Stimulated activated CD4-positive, alpha-beta T cell treated with anti-CD3 and anti-CD28 coated beads, Interleukin-1b, Interleukin-23, amount 100 ng/mL, for 48 hours (primary cell): ENCODE measurements around the gene HS2ST1.
"Not testable (repeated sequence)": the region's sequence is repeated elsewhere in the genome, so short reads cannot be mapped to it uniquely, and the experiment has no call there.

Experiments
- DNase-seq: peaks from one replicate; pipeline ENCODE4 v3.0.0-alpha.2; 2020

Gene HS2ST1

GRCh38 chr1:86914601-86914997 lies at the start of gene HS2ST1:
Gene HS2ST1, plus strand, starts transcription at chr1:86914635.
- DNase-seq, result no peak

GRCh38 chr1:86865973-86866637 lies 48.3 kb upstream of the HS2ST1 start:
- no peak for DNase-seq

- no peak for DNase-seq
These were observed 47.8 kb upstream of the HS2ST1 start for GRCh38 chr1:86866665-86867064.

GRCh38 chr1:86867278-86867677 lies 47.2 kb upstream of the HS2ST1 start:
- DNase-seq, result not testable (repeated sequence)

GRCh38 chr1:86868477-86868876 lies 46.0 kb upstream of the HS2ST1 start:
- DNase-seq, result no peak

GRCh38 chr1:86871001-86871400 lies 43.4 kb upstream of the HS2ST1 start:
- DNase-seq, result no peak

GRCh38 chr1:86872086-86872485 lies 42.3 kb upstream of the HS2ST1 start:
- no peak for DNase-seq

- no peak for DNase-seq
These were observed 38.7 kb upstream of the HS2ST1 start for GRCh38 chr1:86875722-86876121.

GRCh38 chr1:86887479-86888162 lies 26.8 kb upstream of the HS2ST1 start:
- no peak for DNase-seq

GRCh38 chr1:86888327-86888726 lies 26.1 kb upstream of the HS2ST1 start:
- DNase-seq, result no peak

- not testable (repeated sequence) for DNase-seq
These were observed 15.0 kb upstream of the HS2ST1 start for GRCh38 chr1:86899401-86899800.

- DNase-seq, result no peak
These were observed 8.6 kb upstream of the HS2ST1 start for GRCh38 chr1:86905875-86906274.

GRCh38 chr1:86906419-86906818 lies 8.0 kb upstream of the HS2ST1 start:
- no peak for DNase-seq

GRCh38 chr1:86912281-86912900 lies 2.0 kb upstream of the HS2ST1 start:
- DNase-seq, result no peak

- peak; percentile 20 for DNase-seq
These were observed 988 bp upstream of the HS2ST1 start for GRCh38 chr1:86913399-86913895.

GRCh38 chr1:86913896-86914600 lies 387 bp upstream of the HS2ST1 start, which contains the start of gene SELENOF:
Gene SELENOF, minus strand, starts transcription at chr1:86914126. Its CDS starts 15 bp downstream, at chr1:86914111.
- peak; percentile 98 for DNase-seq

- peak; percentile 42 for DNase-seq
These were observed 732 bp downstream of the HS2ST1 start for GRCh38 chr1:86914998-86915736.

GRCh38 chr1:86915737-86916235 lies 1.4 kb downstream of the HS2ST1 start:
- no peak for DNase-seq

GRCh38 chr1:86916752-86917151 lies 2.3 kb downstream of the HS2ST1 start:
- no peak for DNase-seq

- no peak for DNase-seq
These were observed 8.0 kb downstream of the HS2ST1 start for GRCh38 chr1:86922445-86922844.

- no peak for DNase-seq
These were observed 10.0 kb downstream of the HS2ST1 start for GRCh38 chr1:86924324-86924960.

- no peak for DNase-seq
These were observed 11.3 kb downstream of the HS2ST1 start for GRCh38 chr1:86925742-86926141.
